ENCODE measurements around the gene CADM1. TPM values are rescaled to one million over a fixed set of nuclear protein-coding genes. Genes with fewer than 3 reads are reported as not detected.

Gene CADM1
- polyA plus RNA-seq, 1 donor (not counting 4 experiments of a cell fraction or from before 2014, with no cell fraction given), result 9.5 TPM

DNA sequence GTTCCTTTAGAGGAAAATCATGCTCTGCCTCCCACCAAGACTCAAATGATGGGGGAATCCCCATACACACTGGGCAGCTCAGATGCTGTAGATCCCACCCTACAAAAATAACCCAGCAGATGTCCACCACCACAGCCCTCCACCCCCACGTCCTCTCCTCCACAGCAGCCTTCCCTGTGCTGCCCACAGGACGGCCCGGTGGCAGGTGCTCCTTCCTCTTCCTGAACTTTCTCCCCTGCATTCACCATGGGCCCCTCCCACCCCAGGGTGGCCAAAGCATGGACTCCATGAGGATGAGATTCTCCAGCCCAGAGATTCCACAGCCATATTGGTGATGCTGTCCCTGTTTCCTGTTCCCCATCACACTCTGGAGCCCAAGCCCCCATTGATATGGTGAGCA, 368.3 kb downstream of the CADM1 start:
- FAIRE-seq (no peak), DNase-seq (ENCODE audit: low read depth, low spot score) (no peak)
- Histone ChIP-seq H3K4me1 (ENCODE audit: control insufficient read depth, extremely low read depth, insufficient read depth, low read length) (no peaks in the 10 kb centered on the region), H2AFZ (ENCODE audit: control insufficient read depth, low read length) (no peak overlapping the region), H3K79me2 (ENCODE audit: control insufficient read depth, insufficient read depth, low read length) (no peaks in the 10 kb centered on the region), H3K9ac (ENCODE audit: control insufficient read depth, extremely low read depth, insufficient read depth, low read length) (no peak overlapping the region), H3K36me3 (ENCODE audit: control insufficient read depth in 2 of 2, extremely low read depth in 1 of 2, insufficient read depth in 2 of 2, low read length in 2 of 2) (no peaks in the 10 kb centered on the region), H3K27me3 (ENCODE audit: control insufficient read depth, extremely low read depth, insufficient read depth, low read length) (no peaks in the 10 kb centered on the region), H4K20me1 (ENCODE audit: control insufficient read depth, extremely low read depth, insufficient read depth, low read length) (no peaks in the 10 kb centered on the region), H3K27ac (ENCODE audit: control insufficient read depth, insufficient read depth, low read length) (no peak overlapping the region), H3K9me3 (ENCODE audit: control insufficient read depth, low read depth, low read length) (no peaks in the 10 kb centered on the region), H3K9me1 (ENCODE audit: control insufficient read depth, extremely low read depth, insufficient read depth, low read length) (no peaks in the 10 kb centered on the region), H3K4me2 (ENCODE audit: control insufficient read depth, extremely low read depth, insufficient read depth, low read depth, low read length) (no peak overlapping the region), H3K4me3 (ENCODE audit: control insufficient read depth in 2 of 3, extremely low read depth in 1 of 3, insufficient read depth in 2 of 3, low read depth in 1 of 3, low read length in 3 of 3) (no peak overlapping the region)
- TF ChIP-seq EZH2 (IDR thresholded peaks at IDR 0.05; ENCODE audit: low read length) (no peak), CTCF (optimal IDR thresholded peaks at IDR 0.05 in 1 of 3, IDR thresholded peaks at IDR 0.05 in 1 of 3, conservative IDR thresholded peaks at IDR 0.05 in 1 of 3; ENCODE audit: extremely low read depth in 1 of 3, insufficient read depth in 2 of 3, low read length in 3 of 3) (no peak)
- dilution Hi-C loops (cut with MboI; ENCODE audit: extremely low pct_ligation_motif_present, low sequenced_read_pairs), result no loop called here

GRCh38 chr11:115134926-115135325, 369.3 kb downstream of the CADM1 start:
- H2AFZ ChIP-seq (ENCODE audit: control insufficient read depth, low read length), result no peak overlapping the region
- no peaks in the 10 kb centered on the region for H3K4me1 ChIP-seq (ENCODE audit: control insufficient read depth, extremely low read depth, insufficient read depth, low read length)
- H3K27ac ChIP-seq (ENCODE audit: control insufficient read depth, insufficient read depth, low read length), result no peak overlapping the region
- DNase-seq (ENCODE audit: low read depth, low spot score) (no peak), FAIRE-seq (no peak)
- H3K36me3 ChIP-seq (ENCODE audit: control insufficient read depth in 2 of 2, extremely low read depth in 1 of 2, insufficient read depth in 2 of 2, low read length in 2 of 2), result no peaks in the 10 kb centered on the region
- dilution Hi-C loops (cut with MboI; ENCODE audit: extremely low pct_ligation_motif_present, low sequenced_read_pairs), result no loop called here
- TF ChIP-seq EZH2 (IDR thresholded peaks at IDR 0.05; ENCODE audit: low read length), result no peak
- TF ChIP-seq CTCF (optimal IDR thresholded peaks at IDR 0.05 in 1 of 3, IDR thresholded peaks at IDR 0.05 in 1 of 3, conservative IDR thresholded peaks at IDR 0.05 in 1 of 3; ENCODE audit: extremely low read depth in 1 of 3, insufficient read depth in 2 of 3, low read length in 3 of 3), result no peak
- H3K4me2 ChIP-seq (ENCODE audit: control insufficient read depth, extremely low read depth, insufficient read depth, low read depth, low read length), result no peak overlapping the region
- no peaks in the 10 kb centered on the region for H4K20me1 ChIP-seq (ENCODE audit: control insufficient read depth, extremely low read depth, insufficient read depth, low read length)
- H3K9me1 ChIP-seq (ENCODE audit: control insufficient read depth, extremely low read depth, insufficient read depth, low read length), result no peaks in the 10 kb centered on the region
- no peak overlapping the region for H3K9ac ChIP-seq (ENCODE audit: control insufficient read depth, extremely low read depth, insufficient read depth, low read length)
- no peaks in the 10 kb centered on the region for H3K27me3 ChIP-seq (ENCODE audit: control insufficient read depth, extremely low read depth, insufficient read depth, low read length)
- no peaks in the 10 kb centered on the region for H3K9me3 ChIP-seq (ENCODE audit: control insufficient read depth, low read depth, low read length)
- no peaks in the 10 kb centered on the region for H3K79me2 ChIP-seq (ENCODE audit: control insufficient read depth, insufficient read depth, low read length)
- no peak overlapping the region for H3K4me3 ChIP-seq (ENCODE audit: control insufficient read depth in 2 of 3, extremely low read depth in 1 of 3, insufficient read depth in 2 of 3, low read depth in 1 of 3, low read length in 3 of 3)

All from keratinocyte (primary cell).